Lower leg skin (tissue), 4 donors: ENCODE measurements around the gene IDH3A. TPM values are rescaled to one million over a fixed set of nuclear protein-coding genes. Genes with fewer than 3 reads are reported as not detected.

Source experiments
- DNase-seq, 2 donors: peaks; one replicate each; pipeline ENCODE4 v3.0.0-alpha.2; 2019; ENCODE audit warnings: low spot score in 2 of 2
- H3K4me3 ChIP-seq: fragments of 200-600 bp; sonication (generic); 2 replicates; pipeline ENCODE4 v1.5.1; 2017; ENCODE audit warnings: mild to moderate bottlenecking, low read depth; ENCODE audit not compliant: poor library complexity, severe bottlenecking
- POLR2A ChIP-seq, 2 donors: fragments of 450-650 bp; IDR thresholded peaks; one replicate each; pipeline ENCODE4 v1.6.1; 2016 to 2017; ENCODE audit warnings: antibody characterized with exemption in 2 of 2, mild to moderate bottlenecking in 1 of 2, moderate library complexity in 1 of 2
- WGBS, 2 donors: methylation state at CpG; one replicate each; pipeline ENCODE4 v1.1.5; 2018; 5-methylcytosine and 5-hydroxymethylcytosine counted together
- intact Hi-C: fragments of 100-400 bp; cut with DNase I; formaldehyde crosslinking; loops from one replicate; pipeline ENCODE4 v1.15.0; 2023; ENCODE audit warnings: low total_unique reads
- total RNA-seq, 4 donors: library from RNA; depleted of rRNA; stranded (reverse); fragments of >200 nt; gene quantifications; one replicate each; pipeline ENCODE4 v1.1.0, GENCODE V29; 2016
- TF ChIP-seq, protein P1 (sequence below), 3 donors: fragments of 450-650 bp; IDR thresholded peaks; one replicate each; pipeline ENCODE4 v1.5.1; 2016; ENCODE audit warnings: antibody characterized with exemption in 3 of 3, mild to moderate bottlenecking in 3 of 3, moderate library complexity in 2 of 3

Gene IDH3A
- total RNA-seq, 4 donors from 2014 or later, result 51.0 to 77.2 (median 60.8) TPM

DNA sequence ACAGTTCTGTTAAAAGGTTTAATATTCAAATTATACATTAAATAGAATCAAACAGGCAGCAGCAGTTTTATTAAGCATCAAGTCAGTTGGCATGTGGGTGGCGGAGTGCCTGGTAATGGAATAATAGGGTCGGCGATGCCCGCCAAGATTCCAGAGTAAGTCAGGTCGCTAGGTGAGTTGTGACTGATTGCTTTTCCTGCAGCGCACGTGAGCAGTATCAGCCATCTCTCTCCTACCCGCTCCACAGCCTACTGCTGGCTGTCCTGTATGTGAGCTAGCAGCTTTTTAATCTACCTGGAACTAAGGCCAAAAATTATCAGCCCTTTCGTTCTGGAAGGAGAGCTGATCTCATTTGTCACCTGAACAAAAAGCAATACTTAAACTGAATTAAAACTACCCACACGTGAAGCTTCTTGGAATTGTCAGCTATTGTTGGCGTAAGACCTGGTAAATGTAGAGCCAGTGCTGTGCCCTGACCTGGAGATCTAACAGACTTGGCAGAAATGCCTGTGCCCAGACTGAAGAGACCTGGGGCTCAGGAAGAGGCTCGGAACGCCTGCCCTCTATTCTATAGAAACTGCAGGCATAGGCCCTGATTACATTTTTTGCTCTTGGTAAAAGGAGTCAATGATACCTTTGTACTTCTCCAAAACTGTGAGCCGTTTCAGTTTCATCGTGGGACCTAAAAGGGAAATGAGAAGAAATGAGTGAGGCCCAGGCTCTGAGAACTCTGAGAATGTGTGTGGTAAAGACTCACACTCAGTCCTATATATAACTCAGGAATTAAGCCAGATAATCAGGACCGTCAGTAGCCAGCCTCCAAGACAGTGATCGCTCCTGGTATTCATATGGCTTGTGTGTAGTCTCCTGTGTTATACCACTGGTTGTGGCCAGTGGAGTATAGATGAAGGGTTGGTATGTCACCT lies 21.9 kb downstream of the IDH3A start:
- no peak for TF ChIP-seq POLR2A (IDR thresholded peaks at IDR 0.05)
- TF ChIP-seq, protein P1, sequence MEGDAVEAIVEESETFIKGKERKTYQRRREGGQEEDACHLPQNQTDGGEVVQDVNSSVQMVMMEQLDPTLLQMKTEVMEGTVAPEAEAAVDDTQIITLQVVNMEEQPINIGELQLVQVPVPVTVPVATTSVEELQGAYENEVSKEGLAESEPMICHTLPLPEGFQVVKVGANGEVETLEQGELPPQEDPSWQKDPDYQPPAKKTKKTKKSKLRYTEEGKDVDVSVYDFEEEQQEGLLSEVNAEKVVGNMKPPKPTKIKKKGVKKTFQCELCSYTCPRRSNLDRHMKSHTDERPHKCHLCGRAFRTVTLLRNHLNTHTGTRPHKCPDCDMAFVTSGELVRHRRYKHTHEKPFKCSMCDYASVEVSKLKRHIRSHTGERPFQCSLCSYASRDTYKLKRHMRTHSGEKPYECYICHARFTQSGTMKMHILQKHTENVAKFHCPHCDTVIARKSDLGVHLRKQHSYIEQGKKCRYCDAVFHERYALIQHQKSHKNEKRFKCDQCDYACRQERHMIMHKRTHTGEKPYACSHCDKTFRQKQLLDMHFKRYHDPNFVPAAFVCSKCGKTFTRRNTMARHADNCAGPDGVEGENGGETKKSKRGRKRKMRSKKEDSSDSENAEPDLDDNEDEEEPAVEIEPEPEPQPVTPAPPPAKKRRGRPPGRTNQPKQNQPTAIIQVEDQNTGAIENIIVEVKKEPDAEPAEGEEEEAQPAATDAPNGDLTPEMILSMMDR (IDR thresholded peaks at IDR 0.05), result no peak
- peak; percentile 12 to 49 for DNase-seq
- no peak overlapping the region for H3K4me3 ChIP-seq
- 89 to 92% methylated on average over 17 of the region's 17 CpGs for WGBS, 2 donors
- intact Hi-C loops, result no loop called here

DNA sequence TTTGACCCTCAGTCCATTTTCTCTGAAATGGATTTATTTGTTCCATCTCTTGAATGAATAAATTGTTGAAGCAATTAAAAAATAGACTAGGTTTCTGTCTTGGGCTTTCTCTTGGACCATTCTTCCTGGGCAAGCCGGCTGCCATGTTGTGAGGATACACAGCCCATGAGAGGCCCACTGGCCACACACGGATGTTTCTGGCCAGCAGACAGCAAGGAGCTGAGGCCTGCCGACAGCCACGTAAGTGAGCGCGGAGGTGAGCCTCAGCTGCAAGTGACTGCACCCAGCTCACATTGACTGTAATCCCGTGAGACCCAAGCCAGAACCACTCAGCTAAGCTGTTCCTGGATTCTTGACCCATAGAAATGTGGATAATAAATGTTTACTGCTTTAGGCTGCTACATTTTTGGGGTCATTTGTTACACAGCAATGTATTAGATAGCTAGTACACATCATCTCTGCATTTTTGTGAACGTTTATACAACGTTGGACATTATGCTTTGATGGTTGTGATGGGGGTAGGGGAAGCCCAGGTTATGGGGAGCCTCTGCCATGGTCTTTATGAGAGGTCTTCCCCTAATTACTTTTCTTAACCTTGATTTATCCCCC lies 22.8 kb downstream of the IDH3A start:
- H3K4me3 ChIP-seq, result no peak overlapping the region
- TF ChIP-seq, protein P1 (IDR thresholded peaks at IDR 0.05), result no peak
- TF ChIP-seq POLR2A (IDR thresholded peaks at IDR 0.05), result no peak
- peak in 1 of 2 donors; percentile 50 for DNase-seq
- intact Hi-C loops, result no loop called here
- WGBS, 2 donors, result 96 to 99% methylated on average over 9 of the region's 9 CpGs

DNA sequence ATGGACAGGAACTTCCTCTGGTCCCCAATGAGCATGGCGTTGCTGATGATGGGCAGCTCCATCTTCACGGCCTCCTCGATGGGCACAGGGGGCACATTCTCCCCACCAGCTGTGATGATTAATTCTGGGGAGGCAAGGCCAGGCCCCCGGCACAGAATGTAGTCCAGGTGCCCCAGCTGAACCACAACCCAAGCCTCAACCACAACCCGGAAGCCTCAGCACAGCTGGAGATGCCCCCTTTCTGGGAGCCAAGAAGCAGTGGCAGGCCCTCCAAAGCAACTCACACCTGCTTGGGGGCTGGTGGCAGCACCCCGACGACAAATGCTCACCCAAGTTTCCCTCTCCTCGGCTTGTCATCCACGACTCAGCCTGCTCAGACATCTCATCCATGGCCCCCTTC lies 25.2 kb downstream of the IDH3A start:
- peak; percentile 6 to 68 for DNase-seq
- 59 to 81% methylated on average over 8 to 9 of the region's 9 CpGs for WGBS, 2 donors
- intact Hi-C loops, result no loop called here
- no peak for TF ChIP-seq POLR2A (IDR thresholded peaks at IDR 0.05)
- TF ChIP-seq, protein P1 (IDR thresholded peaks at IDR 0.05), result no peak
- no peak overlapping the region for H3K4me3 ChIP-seq

DNA sequence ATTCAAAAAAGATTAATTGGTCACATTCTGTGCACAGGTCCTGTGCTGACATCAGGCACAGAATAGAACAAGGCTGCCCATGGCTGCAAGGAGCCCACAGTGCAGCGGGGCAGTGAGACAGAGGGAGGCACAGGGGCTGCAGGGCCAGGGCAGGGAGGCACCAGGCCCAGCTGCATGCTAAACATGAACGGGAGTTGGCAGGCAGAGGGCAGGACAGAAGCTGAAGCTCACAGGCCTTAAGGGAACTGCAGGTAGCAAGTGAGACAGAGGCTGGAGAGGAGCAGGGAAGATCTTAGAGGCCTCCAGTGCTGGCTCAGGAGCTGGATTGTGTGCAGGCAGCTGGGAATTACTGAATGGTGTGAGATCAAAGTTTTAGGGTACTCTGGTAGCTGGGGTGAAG lies 26.2 kb downstream of the IDH3A start:
- H3K4me3 ChIP-seq, result no peak overlapping the region
- 48 to 56% methylated on average over 2 of the region's 2 CpGs for WGBS, 2 donors
- DNase-seq, result peak; percentile 8 to 32
- TF ChIP-seq, protein P1 (IDR thresholded peaks at IDR 0.05), result no peak
- no peak for TF ChIP-seq POLR2A (IDR thresholded peaks at IDR 0.05)
- intact Hi-C loops, result no loop called here

DNA sequence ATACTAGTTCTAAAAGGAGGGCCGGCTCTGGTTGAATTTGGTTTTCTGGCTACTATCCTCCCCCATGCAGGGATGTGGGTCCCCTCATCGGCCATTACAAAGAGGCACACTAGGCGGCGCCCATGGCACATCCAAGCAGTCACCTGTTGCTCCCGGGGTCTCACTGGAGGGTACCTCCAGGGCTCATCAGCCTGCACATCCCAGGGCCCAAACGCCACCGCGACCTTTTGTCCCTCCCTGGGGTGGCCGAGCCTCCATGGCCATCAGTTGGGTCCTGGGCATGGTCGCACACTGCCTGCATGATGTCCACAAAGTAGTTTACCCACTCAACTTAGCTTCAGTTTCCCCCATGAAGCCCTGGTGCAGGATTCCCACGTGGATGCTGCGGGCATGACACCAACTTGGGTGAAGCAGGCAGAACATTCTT lies 28.3 kb downstream of the IDH3A start:
- TF ChIP-seq, protein P1 (IDR thresholded peaks at IDR 0.05), result no peak
- no peak for TF ChIP-seq POLR2A (IDR thresholded peaks at IDR 0.05)
- DNase-seq, result peak; percentile 12 to 84
- WGBS, 2 donors, result 21 to 34% methylated on average over 8 to 12 of the region's 12 CpGs
- intact Hi-C loops, result no loop called here
- no peak overlapping the region for H3K4me3 ChIP-seq
